Stimulated activated CD8-positive, alpha-beta memory T cell treated with anti-CD3 and anti-CD28 coated beads, Interleukin-15, amount 100 ng/mL, for 48 hours (primary cell): Measurements from ENCODE around the gene ANKS1B.

Experiments used
- DNase-seq, 2 donors: peaks; one replicate each; pipeline ENCODE4 v3.0.0-alpha.2; 2020; ENCODE audit warnings: low read depth in 2 of 2

The ANKS1B gene

DNA sequence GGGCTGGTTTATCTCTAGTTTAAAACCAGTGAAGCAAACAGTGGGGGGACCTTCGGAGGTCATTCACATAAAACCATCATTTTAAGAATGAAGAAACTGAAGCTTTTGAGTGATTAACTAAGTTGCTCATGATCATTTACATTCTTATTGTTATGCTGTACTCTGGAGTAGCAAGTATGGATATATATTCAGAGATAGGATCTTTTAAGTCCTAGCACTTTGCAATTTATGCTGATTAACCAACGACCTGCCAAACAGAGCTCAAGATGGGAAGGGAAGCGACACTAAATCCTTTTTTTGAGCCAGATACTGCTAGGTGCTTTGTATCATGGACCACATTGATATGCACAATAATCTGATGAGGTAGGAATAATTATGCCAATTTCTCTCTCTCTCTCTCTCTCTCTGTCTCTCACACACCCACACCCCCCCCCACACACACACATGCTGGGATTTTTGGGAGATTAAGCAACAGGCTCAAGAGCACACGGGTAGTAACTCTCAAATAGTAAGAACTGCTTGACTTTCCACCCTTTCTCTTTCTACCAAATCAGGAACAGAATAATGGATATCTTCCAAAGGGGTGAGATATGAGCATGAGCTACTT is 1036.3 kb downstream of the ANKS1B start:
- no peak for DNase-seq

GRCh38 chr12:98945864-98946263 is 1038.9 kb downstream of the ANKS1B start:
- DNase-seq = no peak

DNA sequence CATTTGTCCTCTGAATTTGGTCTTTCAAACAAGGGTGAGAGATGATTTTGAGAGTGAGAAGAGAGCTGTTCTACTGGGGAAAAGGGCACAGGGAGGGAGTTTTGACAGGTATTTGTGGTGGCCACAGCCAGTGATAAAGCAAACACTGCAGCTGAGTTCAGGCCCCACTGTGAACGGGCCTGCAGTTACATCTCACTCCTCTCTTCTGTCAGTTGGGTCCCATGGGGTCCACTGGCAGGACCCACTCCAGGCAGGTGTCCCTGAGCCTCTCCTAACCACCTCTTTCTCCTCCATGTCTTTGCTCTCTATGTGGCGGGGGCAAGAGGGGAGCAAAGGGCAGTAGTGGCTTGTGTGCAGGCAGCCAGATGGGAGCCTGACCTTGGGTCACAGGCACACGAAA is 1044.8 kb downstream of the ANKS1B start:
- no peak for DNase-seq

DNA sequence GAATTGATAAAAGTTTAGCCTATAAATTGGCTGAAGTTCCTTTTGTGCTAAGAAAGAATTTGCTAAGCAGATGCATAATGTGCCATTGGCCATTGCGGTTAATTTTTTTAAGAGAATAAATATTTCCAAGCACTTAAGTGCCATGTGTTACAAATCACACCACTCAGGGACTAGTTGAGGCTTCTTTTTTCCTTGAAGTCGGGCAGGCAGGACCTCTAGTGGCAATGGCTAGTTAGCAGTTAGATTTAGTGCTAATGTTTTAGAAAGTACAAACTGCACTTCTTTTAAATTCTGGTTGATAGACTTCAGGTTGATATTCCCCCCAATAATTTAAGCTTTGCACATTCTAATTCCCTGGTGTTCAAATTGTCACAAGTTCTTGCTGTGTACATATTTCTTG is 1045.4 kb downstream of the ANKS1B start:
- DNase-seq = no peak

DNA sequence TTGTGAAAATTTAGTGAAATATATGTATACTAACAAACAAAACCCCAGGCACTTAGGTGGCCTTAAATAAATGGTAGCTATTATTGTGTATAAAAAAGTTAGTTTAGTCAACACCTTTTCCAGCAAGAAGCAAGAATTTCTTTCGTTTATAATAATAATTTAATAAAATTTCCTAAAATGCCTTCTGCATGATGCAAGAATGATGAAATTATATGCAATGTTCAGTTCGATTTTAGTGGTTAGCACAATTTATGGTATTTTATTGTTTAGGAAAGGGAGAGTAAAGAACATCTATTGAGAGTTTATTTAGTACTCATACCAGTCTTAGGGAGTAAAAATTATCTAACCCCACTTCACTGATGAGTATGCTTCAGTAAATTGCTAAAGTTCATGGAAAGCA is 1048.9 kb downstream of the ANKS1B start:
- no peak for DNase-seq

DNA sequence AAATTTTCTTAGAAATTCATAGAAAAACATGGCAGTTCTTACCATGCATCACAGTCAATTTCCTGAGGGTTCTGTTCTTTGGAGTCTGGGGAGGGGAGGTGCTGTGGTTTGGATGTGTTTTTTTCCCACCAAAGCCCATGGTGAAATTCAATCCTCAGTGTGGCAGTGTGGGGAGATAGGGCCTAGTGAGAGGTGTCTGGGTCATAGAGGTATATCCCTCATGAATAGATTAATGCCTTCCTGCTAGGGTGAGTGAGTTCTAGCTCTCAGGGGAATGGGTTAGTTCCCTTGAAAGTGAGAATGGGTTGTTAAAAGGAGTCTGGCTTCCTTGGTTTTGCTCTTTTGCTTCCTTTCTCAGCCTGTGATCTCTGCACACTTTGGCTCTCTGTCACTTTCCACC is 1061.9 kb downstream of the ANKS1B start:
- DNase-seq = no peak

DNA sequence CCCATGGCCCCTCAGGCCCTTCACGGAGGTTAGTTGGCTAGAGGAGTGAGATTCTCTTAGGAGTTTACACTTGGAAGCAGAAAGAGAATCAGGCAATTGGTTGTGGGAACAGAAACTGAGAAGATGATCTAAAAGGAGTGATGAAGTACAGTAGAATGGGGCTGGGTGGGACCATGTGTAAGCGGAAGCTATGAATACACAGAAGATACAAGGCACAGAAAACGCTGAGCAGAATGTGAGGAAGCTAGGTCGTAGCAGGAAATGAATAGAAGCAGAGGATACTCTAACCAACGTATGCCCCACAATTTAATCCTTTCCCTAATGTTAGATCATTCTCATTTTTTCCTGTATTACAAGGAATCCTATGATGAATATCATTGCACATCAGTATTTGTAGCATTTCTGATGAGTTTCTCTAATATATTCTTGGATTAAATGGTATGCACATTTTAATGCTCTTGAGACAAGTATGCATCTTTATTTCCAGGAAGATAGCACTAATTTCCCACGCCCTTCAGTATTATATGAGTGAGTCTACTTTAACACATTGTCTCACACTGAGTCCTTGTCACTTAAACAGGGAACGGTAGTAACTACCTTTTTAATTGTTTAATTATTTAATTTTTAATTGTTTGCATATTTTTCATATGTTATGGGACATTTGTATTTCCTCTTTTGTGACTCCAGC is 1066.4 kb downstream of the ANKS1B start:
- no peak for DNase-seq

DNA sequence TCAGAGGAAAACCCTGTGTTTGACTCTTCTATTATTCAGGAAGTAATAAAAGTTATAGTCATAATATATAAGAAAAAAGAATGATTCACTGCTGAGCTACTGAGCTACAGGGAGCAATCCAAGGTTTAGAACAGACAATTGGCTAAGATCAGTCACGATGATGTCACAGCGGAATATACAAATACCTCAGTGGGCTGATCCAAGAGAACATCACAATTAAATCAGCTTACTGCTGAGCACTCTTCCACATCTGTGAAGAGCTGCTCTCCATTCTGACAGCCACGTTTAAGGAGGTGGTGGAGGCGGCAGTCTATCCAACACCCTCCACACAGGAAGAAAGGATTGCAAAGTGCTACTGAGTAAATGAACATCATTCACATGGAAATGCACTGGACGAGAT is 1068.6 kb downstream of the ANKS1B start:
- DNase-seq = no peak

DNA sequence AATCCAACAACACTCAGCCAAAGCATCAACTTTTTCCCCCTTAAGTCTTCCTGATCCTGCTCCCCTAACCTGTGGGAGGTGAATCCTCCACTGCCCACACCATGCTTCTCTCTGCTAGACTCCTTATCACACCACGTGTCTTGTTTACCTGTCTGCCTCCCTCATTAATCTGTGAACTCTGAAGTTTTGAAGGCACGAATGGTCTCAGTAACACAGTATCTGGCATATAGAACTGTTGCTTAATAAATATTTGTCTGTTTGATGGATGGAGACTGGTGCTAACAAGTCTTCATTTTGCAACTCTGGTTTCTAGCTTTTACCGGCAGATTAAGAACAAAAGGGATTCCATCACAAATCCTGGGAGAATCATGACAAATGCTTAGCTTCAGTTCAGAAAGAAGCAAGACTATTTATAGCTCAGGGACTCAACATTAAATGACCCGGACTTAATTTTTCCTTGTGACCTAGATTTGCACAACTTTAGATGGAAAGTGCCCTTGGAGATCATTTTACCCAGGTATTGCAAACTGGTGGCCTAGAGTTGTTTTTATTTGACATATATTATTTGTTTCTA is 1072.2 kb downstream of the ANKS1B start:
- no peak for DNase-seq

DNA sequence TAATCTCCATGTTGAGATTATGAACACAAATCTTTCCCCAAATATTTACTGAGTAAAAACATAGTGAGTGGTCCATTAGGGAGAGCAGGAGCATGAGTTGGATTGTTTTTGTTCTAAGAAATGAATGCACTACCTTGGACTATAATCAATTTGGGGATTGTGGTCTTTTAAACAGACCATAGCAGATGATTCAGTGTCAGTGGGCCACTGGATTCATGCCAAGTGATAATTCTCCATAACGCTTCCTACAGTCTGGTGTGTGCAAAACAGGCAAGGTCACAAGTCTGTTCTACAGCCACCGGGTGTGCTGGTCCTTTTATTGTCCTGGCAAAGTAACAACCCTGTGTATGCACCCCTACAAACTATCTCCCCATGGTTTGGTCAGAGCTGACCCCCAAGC is 1073.3 kb downstream of the ANKS1B start:
- no peak for DNase-seq

DNA sequence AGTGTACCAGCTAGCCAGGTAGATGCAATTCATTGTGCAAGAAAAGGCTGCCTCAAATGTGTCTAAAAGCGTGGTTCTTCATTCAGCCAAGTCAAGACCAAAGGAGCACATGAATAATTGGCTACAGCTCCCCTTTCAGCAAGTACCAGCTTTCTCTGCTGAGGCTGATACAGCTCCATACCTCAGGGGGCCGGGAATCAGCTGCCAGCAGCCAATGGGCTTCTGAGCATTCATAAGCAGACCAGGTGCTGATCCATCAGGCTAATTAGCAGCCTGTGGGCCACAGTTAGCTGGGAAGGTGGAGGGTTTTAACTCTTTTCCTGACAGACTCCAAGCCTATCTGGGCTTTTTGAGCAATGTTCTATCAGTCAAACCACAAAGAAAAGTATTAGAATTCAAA is 1075.0 kb downstream of the ANKS1B start:
- DNase-seq = no peak

DNA sequence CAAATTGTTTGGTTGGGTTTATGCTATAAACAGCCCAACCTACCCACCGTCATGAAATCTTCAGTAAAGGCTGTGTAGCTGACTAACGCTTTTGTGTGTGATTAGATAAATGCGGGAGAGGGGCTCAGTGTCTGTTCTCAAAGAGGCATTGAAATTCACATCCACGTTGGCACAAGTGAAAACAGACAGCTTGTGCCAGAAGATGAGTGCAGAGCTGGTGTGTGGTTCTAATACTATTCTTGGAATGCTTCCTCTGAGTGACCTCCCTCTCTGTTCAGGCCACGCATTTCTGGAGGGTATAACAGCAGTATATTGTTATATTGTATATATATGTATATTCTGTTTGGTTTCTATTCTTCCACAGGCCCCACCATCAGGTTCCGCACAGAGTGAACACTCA is 1075.9 kb downstream of the ANKS1B start:
- no peak for DNase-seq

GRCh38 chr12:98903875-98904274 is 1080.9 kb downstream of the ANKS1B start:
- DNase-seq = no peak

DNA sequence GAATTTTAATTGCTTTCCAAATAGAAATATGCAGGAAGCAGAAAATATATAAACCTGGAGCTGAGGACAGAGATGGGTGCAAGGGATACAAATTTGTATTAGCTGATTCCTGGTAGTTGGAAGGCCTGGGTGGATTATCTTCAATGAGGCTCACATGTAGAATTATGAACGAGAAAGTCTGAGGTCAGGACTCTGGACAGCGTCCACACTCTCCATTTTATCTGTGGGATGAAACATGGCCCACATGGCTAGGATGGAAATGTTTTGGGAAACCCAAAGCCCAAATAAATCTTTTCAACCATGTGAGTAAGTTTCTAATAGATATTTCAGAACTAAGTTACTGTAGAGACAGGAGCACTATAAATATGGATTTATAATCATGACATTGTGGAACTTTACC is 1083.5 kb downstream of the ANKS1B start:
- DNase-seq = no peak

DNA sequence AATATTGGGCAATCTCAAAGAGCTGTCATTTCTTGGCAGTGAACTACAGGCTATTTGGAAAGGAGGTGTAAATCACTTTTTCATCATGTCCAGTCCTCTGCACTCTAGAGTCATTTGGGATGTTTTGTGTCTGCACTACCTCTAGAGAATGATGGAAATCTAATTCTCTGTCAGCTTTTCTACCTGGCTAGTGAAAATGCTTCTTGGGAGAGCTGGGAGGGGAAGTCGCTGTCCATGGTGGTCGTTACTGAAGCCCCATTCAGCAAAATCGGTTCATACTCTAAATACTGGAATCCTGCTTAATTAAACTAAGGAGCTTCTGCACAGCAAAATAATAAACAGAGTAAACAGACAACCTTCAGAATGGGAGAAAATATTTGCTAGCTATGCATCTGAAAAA is 1087.8 kb downstream of the ANKS1B start:
- no peak for DNase-seq

DNA sequence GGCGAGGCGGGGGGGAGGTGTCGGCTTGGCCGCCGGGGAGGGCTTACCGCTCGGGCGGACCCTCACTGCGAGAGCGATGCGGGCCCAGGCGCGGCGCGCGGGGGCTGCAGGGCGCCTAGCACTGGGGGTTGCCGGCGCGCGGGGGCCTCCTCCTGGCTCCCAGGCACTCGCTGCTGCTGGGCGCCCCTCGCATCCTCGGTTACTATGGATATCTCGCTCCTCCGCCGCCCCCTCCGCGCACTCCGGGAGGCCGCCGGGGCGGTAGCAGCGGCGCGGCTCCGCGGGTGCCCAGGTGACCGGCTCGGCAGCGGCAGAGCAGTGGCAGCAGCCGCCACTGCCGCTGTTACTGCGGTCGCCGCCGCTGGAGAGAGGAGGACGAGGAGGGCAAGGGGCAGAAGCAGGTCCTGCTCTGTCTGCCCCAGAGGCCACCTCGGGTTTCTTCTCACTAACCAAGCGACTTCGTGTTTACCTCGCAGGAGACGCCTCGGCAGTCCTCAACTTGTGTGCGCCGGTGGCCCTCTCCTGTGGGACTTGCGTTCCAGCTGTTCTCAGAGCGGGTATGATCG is 1089.6 kb downstream of the ANKS1B start:
- DNase-seq = no peak

DNA sequence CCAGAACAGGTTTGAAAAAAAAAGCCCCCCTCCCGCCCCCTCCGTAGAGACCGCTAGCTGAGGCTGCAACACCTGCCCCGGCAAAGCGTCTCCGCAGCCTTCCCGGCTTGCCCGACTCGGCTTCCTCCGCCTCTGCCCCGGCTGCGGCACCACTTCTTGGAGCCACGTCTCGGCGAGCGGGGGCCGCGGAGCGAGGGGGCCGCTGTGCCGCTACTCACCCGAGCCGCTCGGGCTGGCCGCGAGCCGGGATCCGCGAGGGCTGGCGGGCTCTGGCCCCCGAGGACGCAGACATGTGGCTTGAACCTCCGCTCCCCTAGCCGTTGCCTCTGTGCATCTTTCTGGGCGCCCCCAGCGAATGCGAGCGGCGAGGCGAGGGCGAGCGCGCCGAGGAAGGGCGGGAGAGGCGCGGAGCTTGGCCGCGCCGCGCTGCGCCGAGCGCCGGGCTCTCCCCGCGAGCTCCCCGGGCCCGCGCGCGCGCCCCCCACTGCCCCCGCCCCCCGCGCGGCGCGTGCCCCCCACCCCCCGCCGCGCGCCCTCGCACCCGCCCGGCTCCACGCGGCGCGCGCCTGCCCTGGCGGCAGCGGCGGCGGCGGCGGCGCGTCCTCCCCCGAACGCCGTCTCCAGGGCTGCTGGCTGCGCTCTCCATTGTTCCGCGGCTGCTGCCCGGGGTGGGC is 1090.2 kb downstream of the ANKS1B start:
- DNase-seq = no peak

DNA sequence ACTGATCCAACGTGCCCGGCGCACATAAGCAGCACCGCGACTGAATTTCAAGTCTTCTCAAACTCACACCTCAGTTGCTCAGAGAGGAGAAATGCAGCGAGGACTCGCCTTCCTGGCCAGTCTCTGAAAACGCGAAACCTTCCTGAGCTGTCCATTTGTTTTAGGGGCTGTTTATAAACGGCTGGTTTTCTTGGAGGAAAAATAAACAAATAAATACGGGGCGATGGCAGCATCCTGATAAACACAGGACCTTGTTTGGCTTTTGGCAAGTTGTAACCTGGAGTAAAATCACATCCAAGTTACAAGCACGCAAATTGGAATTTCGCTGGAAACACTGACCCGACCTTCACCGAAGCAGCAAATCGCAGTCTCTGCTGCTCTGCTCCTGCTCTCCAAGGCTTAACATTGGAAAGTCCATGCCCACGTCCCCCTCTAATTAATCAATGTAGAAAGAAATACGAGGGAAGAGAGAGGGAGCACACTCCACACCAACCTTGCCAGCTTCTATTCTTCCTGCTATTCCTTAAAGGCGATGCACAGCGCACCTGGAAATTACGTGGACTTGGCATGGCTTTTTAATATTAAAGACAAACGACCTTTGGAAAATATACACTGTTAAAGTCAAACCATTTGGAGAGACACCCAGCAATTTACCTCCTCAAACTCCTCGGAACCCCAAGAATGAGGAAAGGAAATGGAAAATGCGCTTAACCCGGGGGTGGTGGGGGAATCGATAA is 1090.9 kb downstream of the ANKS1B start:
- DNase-seq = no peak

DNA sequence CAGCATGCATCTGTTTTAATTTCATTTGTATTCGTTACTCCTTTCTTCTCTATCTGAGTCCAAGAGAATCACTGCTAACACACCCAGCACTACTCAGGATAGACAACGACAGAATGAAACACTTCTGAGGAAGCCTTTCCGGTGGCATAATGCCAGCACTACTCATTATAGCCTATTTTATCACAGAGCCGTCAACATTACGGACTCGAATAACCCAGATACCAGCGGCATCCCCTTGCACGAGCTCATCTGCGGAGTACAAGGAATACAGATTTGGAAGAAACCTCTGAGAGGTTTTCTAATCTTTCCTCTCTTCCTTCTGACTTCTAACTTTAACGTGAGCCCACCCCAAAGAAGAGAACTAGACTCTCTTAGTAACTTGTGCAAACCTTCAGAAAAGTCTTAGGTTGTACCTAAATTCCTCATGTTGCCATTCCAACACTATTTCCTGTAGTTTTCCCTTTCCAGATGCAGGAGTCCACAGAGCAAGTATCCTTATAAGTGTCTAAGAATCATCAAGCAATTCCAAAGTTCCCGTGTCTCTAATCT is 1091.5 kb downstream of the ANKS1B start:
- no peak for DNase-seq

DNA sequence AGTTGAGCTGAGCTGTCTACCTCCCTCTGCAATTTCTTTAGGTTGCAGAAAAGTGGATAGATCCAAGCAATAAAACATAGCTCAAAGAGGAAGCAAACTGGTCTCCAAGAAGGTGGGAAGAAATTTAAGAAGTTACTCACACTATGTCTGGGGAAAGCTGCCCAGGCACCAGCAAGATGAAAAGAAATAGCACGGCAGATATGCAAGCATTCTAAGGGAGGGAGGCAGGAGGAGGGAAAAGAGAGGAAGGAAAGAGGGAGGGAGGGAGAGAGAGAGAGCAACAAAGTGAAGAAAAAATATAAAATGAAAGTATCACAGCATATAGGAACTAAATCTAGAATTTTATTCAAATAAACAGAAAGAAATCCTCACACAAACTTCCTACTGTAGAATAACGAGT is 1099.0 kb downstream of the ANKS1B start:
- no peak for DNase-seq

DNA sequence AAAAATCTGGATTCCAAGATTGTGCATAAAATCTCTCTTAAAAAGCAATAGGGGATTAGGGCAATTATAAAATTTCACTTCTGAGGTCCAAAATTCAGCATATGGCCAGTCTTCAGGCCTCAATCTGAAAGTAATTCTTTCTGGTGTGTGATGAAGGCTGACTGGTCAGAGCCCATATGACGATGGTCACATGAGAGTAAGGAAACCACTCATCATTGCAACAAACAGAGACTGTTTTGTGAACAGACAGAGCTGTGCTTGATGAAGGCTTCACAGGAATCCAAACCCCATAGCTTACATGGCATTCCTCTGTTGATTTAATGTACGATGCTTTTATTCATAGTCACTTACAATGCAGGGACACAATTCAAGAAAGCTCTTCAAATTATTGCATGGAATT is 1101.5 kb downstream of the ANKS1B start:
- DNase-seq = no peak

GRCh38 chr12:98882526-98882925 is 1102.2 kb downstream of the ANKS1B start:
- DNase-seq = no peak
